DMS53 (cell line): Measurements from ENCODE around the gene CHRM5.
"Not testable (repeated sequence)": the region's sequence is repeated elsewhere in the genome, so short reads cannot be mapped to it uniquely, and the experiment has no call there.

Source experiments
- DNase-seq: peaks from one replicate; lab custom pipeline; 2025; lab: John Stamatoyannopoulos, UW

CHRM5 gene

DNA sequence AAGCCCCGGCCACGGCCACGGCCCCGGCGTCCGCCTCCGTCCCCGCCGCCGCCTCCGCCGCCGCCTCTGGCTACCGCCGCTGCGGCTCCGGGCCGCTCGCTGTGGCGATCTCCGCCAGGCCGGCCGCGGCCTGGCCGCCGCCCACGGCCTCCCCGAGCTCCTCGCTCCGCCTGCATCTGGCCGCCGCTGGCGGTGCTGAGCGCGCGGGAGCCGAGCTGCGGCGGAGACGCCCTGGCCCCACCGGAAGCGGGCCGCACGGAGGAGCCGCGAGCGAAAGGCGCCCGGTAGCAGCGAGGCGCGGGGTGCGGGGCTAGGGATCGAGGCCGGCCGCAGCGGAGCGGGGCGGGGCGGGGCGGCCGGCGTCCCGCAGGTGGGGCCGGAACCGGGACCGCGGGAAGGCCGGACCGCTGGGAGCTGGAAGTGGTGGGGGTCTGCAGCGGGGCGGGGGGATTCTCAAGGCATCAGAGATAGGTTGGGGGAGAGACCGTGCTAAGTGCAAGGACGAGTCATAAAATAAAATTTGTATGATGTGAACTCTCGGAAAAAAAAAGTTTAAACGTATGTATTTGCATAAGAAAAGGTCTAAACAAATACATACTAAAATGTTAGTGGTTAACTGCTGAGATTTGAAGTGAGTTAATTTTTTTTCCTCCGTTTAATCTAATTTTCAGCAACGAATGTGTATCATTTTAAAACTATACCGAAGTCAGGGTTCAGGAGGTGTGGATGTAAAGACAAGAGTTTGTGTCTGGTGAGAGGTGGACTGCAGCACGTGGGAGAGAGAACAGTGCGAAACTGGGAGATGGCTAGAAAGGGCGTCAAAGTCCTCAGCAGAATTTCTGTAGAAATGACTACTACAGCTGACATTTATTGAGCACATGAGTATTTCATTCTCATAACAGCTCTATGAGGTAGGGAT is 70.8 kb downstream of the CHRM5 start, which contains the start of gene AVEN:
Gene AVEN, minus strand, starts transcription at position 334 of the 919 bp plus-strand sequence. Its CDS starts 158 bp downstream, at position 176.
- peak; percentile 75 for DNase-seq

DNA sequence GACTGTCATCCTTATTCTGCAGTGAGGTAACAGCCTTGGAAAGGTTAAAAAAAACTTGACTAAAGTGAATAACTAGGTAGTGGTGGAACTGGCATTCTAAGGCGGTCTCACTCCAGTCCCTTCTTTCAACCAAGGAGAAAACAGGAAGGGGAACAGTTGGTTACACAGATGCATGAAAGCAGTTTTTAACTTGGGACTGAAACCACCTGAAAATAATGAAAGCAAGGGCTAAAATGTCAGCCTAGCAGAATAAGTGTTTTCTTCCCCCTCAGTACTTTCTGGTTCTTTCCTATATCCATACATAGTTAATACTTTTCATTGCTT is 71.5 kb downstream of the CHRM5 start:
- DNase-seq = no peak

DNA sequence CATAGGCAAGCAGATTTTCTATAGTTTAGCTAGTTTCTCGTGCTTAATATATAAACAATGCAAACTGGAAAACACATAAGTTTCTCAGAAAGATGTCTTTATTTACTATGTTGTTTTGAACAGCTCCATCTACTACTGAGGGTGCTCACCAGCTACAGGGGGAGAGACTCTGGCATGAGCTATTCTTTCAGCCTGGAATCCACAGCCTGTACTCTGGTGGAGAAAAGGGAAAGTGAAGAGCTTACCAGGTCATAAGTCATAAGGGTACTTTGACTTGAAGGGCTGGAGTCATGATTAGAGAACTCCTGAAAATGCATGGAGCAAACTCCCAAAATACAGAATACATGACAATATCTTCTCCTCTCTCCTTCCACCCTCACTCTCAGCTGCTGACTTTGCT is 75.1 kb downstream of the CHRM5 start:
- no peak for DNase-seq

- no peak for DNase-seq
Observed at GRCh38 chr15:34043813-34044212, 75.5 kb downstream of the CHRM5 start.

- DNase-seq = no peak
Observed at GRCh38 chr15:34046471-34047145, 78.3 kb downstream of the CHRM5 start.

GRCh38 chr15:34047893-34048775 is 79.8 kb downstream of the CHRM5 start:
- no peak for DNase-seq

DNA sequence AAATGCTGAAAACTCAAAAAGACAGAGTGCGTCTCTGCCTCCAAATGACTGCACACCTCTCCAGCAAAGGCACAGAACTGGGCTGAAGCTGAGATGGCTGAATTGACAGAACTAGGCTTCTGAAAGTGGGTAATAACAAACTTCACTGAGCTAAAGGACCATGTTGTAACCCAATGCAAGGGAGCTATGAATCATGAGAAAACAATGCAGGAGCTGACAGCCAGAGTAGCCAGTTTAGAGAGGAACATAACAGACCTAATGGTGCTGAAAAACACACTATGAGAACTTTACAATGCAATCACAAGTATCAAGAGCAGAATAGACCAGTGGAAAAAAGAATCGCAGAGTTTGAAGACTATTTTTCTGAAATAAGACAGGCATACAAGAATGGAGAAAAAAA is 80.8 kb downstream of the CHRM5 start:
- DNase-seq = no peak

DNA sequence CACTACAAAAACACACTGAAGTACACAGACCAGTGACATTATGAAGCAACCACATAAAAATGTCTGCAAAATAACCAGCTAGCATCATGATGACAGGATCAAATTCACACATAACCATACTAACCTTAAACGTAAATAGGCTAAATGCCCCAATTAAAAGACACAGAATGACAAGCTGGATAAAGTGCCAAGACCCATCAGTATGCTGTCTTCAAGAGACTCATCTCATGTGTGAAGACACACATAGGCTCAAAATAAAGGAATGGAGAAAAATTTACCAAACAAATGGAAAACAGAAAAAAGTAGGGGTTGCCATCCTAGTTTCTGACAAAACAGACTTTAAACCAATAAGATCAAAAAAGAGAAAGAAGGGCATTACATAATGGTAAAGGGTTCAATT is 82.1 kb downstream of the CHRM5 start:
- DNase-seq = not testable (repeated sequence)

- DNase-seq = no peak
Observed at GRCh38 chr15:34054081-34054707, 85.9 kb downstream of the CHRM5 start.

DNA sequence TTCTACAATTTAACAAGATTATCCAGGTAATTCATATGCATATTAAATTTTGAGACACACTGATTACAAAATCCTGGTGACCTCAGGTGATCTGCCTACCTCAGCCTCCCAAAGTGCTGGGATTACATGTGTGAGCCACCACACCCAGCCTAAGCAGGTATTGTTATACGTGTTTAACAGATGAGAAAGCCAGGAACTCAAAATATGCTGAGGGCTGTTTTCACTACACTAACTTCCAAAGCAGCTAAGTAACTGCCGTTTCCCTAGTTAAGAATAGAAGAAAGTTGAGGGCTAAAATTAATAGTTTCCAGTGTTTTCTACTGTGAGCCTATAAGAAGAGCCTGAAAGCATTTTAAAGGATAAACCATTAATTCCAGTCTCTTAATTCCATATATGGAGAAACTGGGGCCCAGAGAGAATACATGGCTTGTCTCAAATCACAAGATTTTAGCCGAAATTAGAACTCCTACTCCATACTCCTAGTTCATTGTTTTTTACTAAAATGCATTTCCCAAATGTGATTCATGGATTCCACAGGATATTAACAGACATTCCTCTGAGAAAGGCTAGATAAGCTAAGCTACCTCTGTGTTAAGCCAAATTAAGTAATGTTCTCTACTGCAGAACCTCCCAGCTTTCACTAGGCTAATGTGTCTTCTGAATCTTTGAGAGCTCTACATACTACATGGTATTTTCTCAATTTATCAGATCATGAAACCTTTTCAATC is 87.7 kb downstream of the CHRM5 start:
- no peak for DNase-seq

GRCh38 chr15:34056911-34057310 is 88.6 kb downstream of the CHRM5 start:
- no peak for DNase-seq

- no peak for DNase-seq
Observed at GRCh38 chr15:34059476-34059875, 91.2 kb downstream of the CHRM5 start.

DNA sequence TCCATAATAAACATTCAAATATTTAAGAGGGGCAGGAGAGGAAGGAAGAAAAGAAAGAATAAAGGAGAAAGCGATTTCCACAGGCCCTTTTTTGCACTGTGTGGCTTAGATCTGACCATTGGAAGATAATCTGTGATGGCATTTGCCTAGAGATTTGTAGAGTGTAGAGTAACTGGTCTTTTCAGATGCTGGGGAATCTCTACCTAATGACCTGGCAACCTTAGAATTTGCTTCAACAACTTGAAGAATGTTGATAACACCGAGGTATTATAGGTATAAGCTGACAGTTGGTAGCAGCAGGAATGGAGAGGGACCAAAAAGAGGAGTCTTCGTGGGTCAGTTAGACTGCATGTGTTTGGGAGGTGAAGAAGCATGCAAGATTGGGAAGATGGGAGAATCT is 91.6 kb downstream of the CHRM5 start:
- no peak for DNase-seq

- DNase-seq = peak; percentile 4
Observed at GRCh38 chr15:34064438-34064837, 96.1 kb downstream of the CHRM5 start.

DNA sequence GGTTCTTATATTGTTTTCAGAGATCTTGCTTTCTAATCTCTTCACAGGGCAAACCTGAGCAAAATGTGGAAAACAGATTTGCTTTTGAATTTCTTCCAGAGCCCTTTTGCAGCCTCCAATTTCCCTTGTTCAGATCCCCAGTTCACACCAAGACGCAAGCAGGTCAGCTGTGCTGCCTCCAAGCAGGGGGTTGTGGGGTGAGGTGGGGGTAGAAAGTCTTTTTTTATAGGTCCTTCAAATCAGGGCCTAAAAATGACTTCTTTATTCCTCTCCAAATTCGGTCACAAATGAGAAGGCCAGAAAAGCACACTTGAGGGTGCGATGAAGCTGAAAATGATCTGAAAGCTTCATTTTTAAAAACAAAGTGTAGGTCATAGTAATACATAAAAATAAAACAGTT is 97.0 kb downstream of the CHRM5 start:
- DNase-seq = no peak

DNA sequence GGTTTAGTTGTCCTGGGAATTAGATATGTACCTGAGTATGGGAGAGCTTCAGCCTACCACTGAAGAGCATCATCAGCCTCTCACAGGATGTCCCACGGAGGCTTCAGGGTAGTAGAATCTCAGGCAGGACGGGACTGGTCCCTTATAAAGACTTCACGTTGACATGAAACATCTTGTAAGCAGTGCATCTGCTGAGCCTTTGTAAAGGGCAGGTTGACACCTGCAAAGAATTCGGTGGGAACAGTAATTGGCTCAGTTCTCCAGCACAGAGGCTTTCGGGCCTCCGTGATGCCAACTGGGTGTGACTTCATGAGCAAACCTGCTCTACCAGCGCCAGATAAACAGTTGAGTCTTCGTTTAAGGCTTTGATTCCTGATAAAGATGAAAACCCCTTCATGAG is 97.6 kb downstream of the CHRM5 start:
- no peak for DNase-seq

DNA sequence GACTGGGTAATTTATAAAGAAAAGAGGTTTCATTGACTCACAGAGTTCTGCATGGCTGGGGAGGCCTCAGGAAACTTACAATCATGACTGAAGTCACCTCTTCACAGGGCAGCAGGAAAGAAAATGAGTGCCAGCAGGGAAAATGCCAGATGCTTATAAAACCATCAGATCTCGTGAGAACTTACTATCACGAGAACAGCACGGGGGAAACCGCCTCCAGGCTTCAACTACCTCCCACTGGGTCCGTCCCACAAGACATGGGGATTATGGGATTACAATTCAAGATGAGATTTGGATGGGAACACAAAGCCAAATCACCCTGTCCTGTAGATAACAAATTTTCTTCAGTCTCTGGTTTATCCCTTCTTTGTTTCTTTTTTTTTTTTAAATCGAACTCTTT is 101.7 kb downstream of the CHRM5 start:
- DNase-seq = no peak

DNA sequence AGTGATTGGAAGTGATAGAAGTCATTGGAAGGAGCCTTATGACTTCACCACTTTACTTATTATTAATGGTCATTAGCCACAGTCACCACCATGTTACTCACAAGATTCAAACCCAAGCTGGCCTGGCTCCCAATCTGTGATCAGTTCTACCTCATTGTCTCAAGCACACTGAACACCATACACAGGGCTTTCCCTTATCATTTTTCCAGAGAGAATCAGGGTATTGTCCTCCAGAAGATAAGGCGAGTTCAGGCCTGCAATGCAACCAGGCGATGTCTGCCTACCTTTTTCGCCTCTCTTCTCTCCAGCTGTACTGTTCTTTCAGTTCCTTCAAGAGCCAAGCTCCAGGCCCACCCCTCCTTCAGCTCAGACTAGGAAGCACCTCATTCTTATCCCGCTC is 108.5 kb downstream of the CHRM5 start:
- no peak for DNase-seq

DNA sequence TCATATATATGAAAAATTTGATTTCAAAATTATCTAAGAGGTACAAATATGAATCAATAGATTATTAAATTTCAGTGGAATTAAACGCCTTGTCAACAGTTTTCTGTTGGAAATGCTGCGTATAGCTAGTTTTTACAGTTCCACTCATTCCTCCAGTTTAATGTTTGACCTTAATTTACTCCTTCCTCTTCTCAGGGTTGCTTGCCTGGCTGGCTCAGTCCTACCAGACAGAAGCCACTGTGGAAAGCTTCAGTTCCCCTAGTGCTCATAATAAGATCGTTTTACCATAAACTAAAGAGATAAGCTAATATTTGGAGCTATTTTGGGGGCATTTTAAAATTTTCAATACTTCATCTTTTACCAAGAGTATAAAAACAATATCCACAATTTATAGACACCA is 110.6 kb downstream of the CHRM5 start:
- DNase-seq = no peak

DNA sequence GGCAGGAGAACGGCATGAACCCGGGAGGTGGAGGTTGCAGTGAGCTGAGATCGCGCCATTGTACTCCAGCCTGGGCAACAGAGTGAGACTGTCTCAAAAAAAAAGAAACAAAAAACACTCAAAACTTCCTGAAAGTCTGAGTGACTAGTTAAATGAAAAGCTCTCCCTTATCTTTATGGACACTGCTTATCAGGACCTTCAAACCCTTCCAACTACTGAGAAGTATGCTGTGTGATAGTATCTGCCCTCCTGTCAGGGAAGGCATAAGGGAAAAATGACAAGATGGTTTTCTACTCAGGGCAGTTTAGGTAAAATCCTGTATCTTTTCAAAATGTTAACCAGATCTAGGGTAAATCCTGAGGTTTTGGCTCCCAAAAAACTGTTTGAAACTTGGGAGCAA is 111.6 kb downstream of the CHRM5 start:
- DNase-seq = no peak

DNA sequence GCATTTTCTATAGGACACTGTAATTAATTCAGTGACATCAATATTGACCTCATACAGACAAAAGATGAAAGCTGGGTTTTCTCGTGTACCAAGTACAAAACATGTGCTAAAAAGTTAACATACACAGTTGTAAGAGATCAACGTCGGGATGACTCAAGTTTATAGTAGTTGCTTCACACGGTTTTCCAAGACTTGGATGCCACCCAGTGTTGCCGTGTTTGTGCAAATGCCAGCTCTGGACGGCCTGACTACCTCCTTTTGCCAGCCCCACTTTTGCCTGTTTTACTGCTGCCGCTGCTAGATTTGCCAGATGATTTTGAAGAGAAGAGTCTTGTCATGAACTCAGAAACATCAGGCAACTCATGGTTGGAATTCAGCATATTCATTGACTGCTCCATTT is 115.8 kb downstream of the CHRM5 start:
- DNase-seq = no peak
